ENCODE measurements around the gene DCAF6.

Gene DCAF6

DNA sequence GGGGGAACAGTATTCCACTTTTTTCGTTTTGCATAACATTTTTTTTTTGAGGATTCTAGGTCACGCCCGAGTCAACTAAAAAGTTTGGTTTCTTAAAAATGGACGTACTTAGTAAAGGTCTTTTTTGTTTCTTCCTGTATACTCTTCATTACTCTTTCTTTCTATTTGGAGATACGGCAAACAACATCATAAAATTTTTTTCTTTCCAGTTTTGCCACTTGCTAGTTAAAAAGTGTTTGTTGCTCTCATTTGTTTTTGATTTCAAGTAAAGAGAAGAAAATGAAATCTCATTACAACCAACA lies 1.2 kb downstream of the DCAF6 start:
- DNase-seq (ENCODE audit: insufficient read length) (no peak), FAIRE-seq (no peak)
- TF ChIP-seq TAF1 (IDR thresholded peaks at IDR 0.05; ENCODE audit: borderline replicate concordance, low read depth, low read length) (no peak), POLR2A (IDR thresholded peaks at IDR 0.05; ENCODE audit: low read depth, low read length) (no peak), POLR2AphosphoS5 (IDR thresholded peaks at IDR 0.05; ENCODE audit: low read depth, low read length) (no peak)

DNA sequence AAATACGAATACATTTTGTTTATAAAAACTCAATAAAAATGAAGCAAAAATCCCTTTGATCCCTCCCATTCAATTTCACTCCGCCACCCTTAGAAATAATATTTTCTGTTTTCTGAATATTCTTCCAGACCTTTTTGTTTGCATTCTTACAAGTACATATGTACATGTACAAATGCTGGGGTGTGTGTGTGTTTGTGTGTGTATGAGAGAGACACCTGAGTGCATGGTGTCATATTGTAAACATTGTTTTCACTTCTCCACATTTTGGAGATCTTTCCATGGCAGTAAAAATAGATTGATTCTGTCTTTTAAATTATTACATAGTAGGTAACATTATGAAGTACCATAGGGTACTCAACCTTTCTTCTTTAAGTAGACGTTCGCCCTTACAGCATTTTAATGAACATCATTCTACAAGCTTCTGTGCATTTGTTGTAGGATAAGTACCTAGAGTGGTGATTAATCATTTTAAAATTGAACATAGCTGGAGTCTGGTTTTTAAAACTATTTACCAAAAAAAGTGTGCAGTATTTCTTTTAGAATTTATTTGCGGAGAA lies 1.7 kb downstream of the DCAF6 start:
- DNase-seq (ENCODE audit: insufficient read length) = no peak
- TF ChIP-seq TAF1 (IDR thresholded peaks at IDR 0.05; ENCODE audit: borderline replicate concordance, low read depth, low read length) = no peak
- no peak for TF ChIP-seq POLR2A (IDR thresholded peaks at IDR 0.05; ENCODE audit: low read depth, low read length)
- TF ChIP-seq POLR2AphosphoS5 (IDR thresholded peaks at IDR 0.05; ENCODE audit: low read depth, low read length) = no peak
- FAIRE-seq = no peak

GRCh38 chr1:167940264-167940663 lies 3.8 kb downstream of the DCAF6 start:
- DNase-seq (ENCODE audit: insufficient read length) (no peak), FAIRE-seq (no peak)
- no peak for TF ChIP-seq TAF1 (IDR thresholded peaks at IDR 0.05; ENCODE audit: borderline replicate concordance, low read depth, low read length)
- no peak for TF ChIP-seq POLR2AphosphoS5 (IDR thresholded peaks at IDR 0.05; ENCODE audit: low read depth, low read length)
- TF ChIP-seq POLR2A (IDR thresholded peaks at IDR 0.05; ENCODE audit: low read depth, low read length) = no peak

- FAIRE-seq (no peak), DNase-seq (ENCODE audit: insufficient read length) (no peak)
- TF ChIP-seq POLR2AphosphoS5 (IDR thresholded peaks at IDR 0.05; ENCODE audit: low read depth, low read length) (no peak), TAF1 (IDR thresholded peaks at IDR 0.05; ENCODE audit: borderline replicate concordance, low read depth, low read length) (no peak), POLR2A (IDR thresholded peaks at IDR 0.05; ENCODE audit: low read depth, low read length) (no peak)
Measured at GRCh38 chr1:167943541-167943940, 7.1 kb downstream of the DCAF6 start.

DNA sequence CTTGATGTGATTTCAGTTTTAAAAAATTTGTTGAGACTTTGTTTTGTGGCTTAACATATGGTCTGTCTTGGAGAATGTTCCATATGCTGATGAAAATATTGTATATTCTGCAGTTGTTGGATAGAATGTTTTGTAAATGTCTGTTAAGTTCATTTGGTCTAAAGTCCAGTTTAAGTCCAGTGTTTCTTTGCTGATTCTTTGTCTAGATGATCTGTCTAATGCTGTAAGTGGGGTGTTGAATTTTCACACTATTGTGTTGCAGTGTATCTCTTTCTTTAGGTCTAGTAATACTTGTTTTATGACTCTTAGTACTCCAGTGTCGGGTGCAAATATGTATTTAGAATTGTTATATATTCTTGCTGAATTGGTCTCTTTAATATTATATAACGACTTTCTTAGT lies 11.2 kb downstream of the DCAF6 start:
- TF ChIP-seq POLR2AphosphoS5 (IDR thresholded peaks at IDR 0.05; ENCODE audit: low read depth, low read length) = no peak
- no peak for TF ChIP-seq TAF1 (IDR thresholded peaks at IDR 0.05; ENCODE audit: borderline replicate concordance, low read depth, low read length)
- TF ChIP-seq POLR2A (IDR thresholded peaks at IDR 0.05; ENCODE audit: low read depth, low read length) = no peak
- no peak for DNase-seq (ENCODE audit: insufficient read length)
- no peak for FAIRE-seq

DNA sequence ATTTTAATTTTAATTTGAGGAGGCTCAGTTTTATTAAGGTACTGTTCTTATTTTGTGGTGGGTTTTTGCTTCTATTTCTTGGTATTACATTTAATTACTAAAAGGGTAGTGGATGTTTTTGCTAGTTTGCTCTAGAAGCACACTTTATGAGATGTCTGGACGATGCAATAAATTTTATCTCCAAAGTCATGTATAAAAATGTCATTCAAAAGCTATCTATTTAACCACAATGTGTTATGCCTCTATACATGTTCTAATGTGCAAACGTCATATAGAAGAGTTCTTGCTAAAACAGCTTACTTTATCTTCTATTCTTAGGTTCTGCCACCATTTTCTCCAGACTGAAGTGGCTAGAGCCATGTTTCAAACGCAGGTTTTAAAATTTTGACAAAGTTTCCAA lies 13.3 kb downstream of the DCAF6 start:
- TF ChIP-seq POLR2A (IDR thresholded peaks at IDR 0.05; ENCODE audit: low read depth, low read length) (no peak), TAF1 (IDR thresholded peaks at IDR 0.05; ENCODE audit: borderline replicate concordance, low read depth, low read length) (no peak), POLR2AphosphoS5 (IDR thresholded peaks at IDR 0.05; ENCODE audit: low read depth, low read length) (no peak)
- DNase-seq (ENCODE audit: insufficient read length) = no peak
- no peak for FAIRE-seq

DNA sequence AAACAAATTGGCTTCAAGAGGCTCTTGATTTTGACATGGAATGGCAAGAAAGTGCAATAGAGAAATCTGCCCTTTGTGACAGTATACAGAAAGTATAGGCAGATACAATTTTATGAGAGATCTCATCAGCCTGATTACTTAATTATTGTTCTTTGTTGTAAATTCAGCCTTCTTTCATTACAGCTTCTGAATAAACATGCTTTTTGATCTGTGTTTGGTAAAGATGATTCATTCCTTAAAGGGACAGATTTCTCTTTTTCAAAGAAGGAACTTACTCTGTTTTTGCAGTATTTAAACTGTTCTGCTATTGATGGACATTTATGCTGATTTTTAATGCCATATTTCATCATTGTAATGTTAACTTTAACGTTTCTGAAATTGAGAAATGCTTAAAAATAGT lies 14.1 kb downstream of the DCAF6 start:
- no peak for TF ChIP-seq POLR2A (IDR thresholded peaks at IDR 0.05; ENCODE audit: low read depth, low read length)
- no peak for TF ChIP-seq TAF1 (IDR thresholded peaks at IDR 0.05; ENCODE audit: borderline replicate concordance, low read depth, low read length)
- no peak for TF ChIP-seq POLR2AphosphoS5 (IDR thresholded peaks at IDR 0.05; ENCODE audit: low read depth, low read length)
- DNase-seq (ENCODE audit: insufficient read length) (no peak), FAIRE-seq (no peak)

DNA sequence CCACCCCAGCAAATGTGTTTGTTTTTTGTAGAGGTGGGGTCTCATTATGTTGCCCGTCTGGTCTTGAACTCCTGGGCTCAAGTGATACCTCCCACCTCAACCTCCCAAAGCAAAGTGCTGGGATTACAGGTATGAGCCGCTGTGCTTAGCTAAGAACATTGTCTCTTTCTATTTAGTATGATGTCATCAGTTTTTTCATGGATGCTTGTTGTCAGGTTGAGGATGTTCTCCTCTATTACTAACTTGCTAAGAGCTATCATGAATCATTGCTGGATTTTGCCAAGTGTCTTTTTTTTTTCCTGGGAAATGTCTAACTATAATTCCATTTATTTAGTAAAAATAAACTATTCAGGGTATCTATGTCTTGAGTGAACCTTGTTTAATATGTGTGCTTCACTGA lies 19.4 kb downstream of the DCAF6 start:
- DNase-seq (ENCODE audit: insufficient read length) (no peak), FAIRE-seq (no peak)
- TF ChIP-seq POLR2AphosphoS5 (IDR thresholded peaks at IDR 0.05; ENCODE audit: low read depth, low read length) = no peak

DNA sequence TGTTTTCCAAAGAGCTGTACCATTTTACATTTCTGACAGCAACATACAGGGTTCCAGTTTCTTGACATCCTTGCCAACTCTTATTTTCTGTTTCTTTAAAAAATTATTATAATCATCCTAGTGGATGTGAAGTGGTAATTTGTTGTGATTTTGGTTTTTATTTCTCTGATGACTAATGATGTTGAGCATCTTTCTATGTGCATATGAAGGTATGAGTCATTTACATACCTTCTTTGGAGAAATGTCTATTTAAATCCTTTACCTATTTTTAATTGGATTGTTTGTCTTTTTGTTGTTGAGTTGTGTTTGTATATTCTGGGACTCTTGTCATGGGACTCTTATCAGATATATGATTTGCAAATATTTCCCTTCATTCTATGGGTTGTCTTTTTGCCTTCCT lies 21.2 kb downstream of the DCAF6 start:
- no peak for DNase-seq (ENCODE audit: insufficient read length)
- TF ChIP-seq POLR2AphosphoS5 (IDR thresholded peaks at IDR 0.05; ENCODE audit: low read depth, low read length) = no peak
- no peak for TF ChIP-seq TAF1 (IDR thresholded peaks at IDR 0.05; ENCODE audit: borderline replicate concordance, low read depth, low read length)
- no peak for TF ChIP-seq POLR2A (IDR thresholded peaks at IDR 0.05; ENCODE audit: low read depth, low read length)
- FAIRE-seq = no peak

- no peak for TF ChIP-seq POLR2AphosphoS5 (IDR thresholded peaks at IDR 0.05; ENCODE audit: low read depth, low read length)
- TF ChIP-seq TAF1 (IDR thresholded peaks at IDR 0.05; ENCODE audit: borderline replicate concordance, low read depth, low read length) = no peak
- no peak for TF ChIP-seq POLR2A (IDR thresholded peaks at IDR 0.05; ENCODE audit: low read depth, low read length)
- DNase-seq (ENCODE audit: insufficient read length) (no peak), FAIRE-seq (peak; percentile 36)
Measured at GRCh38 chr1:167964646-167965045, 28.2 kb downstream of the DCAF6 start.

GRCh38 chr1:167966050-167966449 lies 29.6 kb downstream of the DCAF6 start:
- no peak for FAIRE-seq
- no peak for DNase-seq (ENCODE audit: insufficient read length)
- no peak for TF ChIP-seq POLR2AphosphoS5 (IDR thresholded peaks at IDR 0.05; ENCODE audit: low read depth, low read length)
- TF ChIP-seq TAF1 (IDR thresholded peaks at IDR 0.05; ENCODE audit: borderline replicate concordance, low read depth, low read length) = no peak
- no peak for TF ChIP-seq POLR2A (IDR thresholded peaks at IDR 0.05; ENCODE audit: low read depth, low read length)

DNA sequence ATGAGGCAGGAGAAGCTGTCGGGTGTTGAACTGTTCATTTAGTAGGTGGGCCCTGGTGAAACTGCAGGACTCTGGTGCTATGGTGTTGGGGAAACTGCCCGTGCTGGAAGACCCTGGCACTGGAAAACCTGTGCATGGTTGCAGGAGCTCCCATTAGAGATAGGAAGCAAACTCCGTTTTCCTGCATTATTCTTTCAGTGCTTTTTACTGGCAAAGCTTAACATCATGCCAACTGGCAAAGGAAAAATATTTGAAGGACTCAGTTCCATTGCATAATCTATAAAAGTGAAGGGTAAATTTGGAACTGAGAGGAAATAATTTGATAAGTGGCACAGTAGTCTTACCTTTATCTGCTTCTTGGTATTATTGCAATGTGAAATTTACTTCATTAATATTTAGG lies 32.1 kb downstream of the DCAF6 start:
- TF ChIP-seq POLR2A (IDR thresholded peaks at IDR 0.05; ENCODE audit: low read depth, low read length) (no peak), POLR2AphosphoS5 (IDR thresholded peaks at IDR 0.05; ENCODE audit: low read depth, low read length) (no peak), TAF1 (IDR thresholded peaks at IDR 0.05; ENCODE audit: borderline replicate concordance, low read depth, low read length) (no peak)
- no peak for DNase-seq (ENCODE audit: insufficient read length)
- FAIRE-seq = no peak

- TF ChIP-seq TAF1 (IDR thresholded peaks at IDR 0.05; ENCODE audit: borderline replicate concordance, low read depth, low read length) (no peak), POLR2AphosphoS5 (IDR thresholded peaks at IDR 0.05; ENCODE audit: low read depth, low read length) (no peak), POLR2A (IDR thresholded peaks at IDR 0.05; ENCODE audit: low read depth, low read length) (no peak)
- FAIRE-seq = no peak
- DNase-seq (ENCODE audit: insufficient read length) = no peak
Measured at GRCh38 chr1:167973832-167974231, 37.3 kb downstream of the DCAF6 start.
